Liver (tissue), 9 donors: ENCODE data around the gene KRT83. TPM values are rescaled to one million over a fixed set of nuclear protein-coding genes. Genes with fewer than 3 reads are reported as not detected.

Experiments used
- DNase-seq: peaks from one replicate; pipeline ENCODE4 v3.0.0-alpha.2; 2017; ENCODE audit warnings: low spot score
- H3K27ac ChIP-seq, 2 donors: one replicate each; pipeline ENCODE4 v1.7.0; 2013; ENCODE audit warnings: inconsistent platforms in 2 of 2, low read length in 2 of 2, control low read depth in 1 of 2, low read depth in 1 of 2, mild to moderate bottlenecking in 1 of 2
- H3K27me3 ChIP-seq, 4 donors: one replicate each; pipeline versions ENCODE4 v1.6.1 to v1.7.0; 2013; ENCODE audit warnings: low read length in 3 of 4, inconsistent platforms in 1 of 4, mild to moderate bottlenecking in 1 of 4, moderate library complexity in 1 of 4; ENCODE audit not compliant: control insufficient read depth in 4 of 4, insufficient read depth in 4 of 4
- H3K36me3 ChIP-seq, 4 donors: one replicate each; pipeline versions ENCODE4 v1.6.1 to v1.7.0; 2013; ENCODE audit warnings: low read length in 3 of 4, mild to moderate bottlenecking in 3 of 4, low read depth in 1 of 4, moderate library complexity in 1 of 4; ENCODE audit not compliant: control insufficient read depth in 4 of 4, insufficient read depth in 3 of 4
- H3K4me1 ChIP-seq, 4 donors: one replicate each; pipeline versions ENCODE4 v1.6.1 to v1.7.0; 2013; ENCODE audit warnings: low read length in 3 of 4, mild to moderate bottlenecking in 3 of 4, moderate library complexity in 1 of 4; ENCODE audit not compliant: control insufficient read depth in 4 of 4, insufficient read depth in 4 of 4
- H3K4me3 ChIP-seq, 3 donors: one replicate each; pipeline versions ENCODE4 v1.6.1 to v1.7.0; 2013; ENCODE audit warnings: low read length in 3 of 3, control low read depth in 1 of 3, low read depth in 1 of 3, mild to moderate bottlenecking in 1 of 3
- H3K9ac ChIP-seq, 2 donors: one replicate each; pipeline ENCODE4 v1.7.0; 2013; ENCODE audit warnings: low read length in 2 of 2, mild to moderate bottlenecking in 2 of 2, moderate library complexity in 2 of 2, control low read depth in 1 of 2, low read depth in 1 of 2
- H3K9me3 ChIP-seq, 4 donors: one replicate each; pipeline versions ENCODE4 v1.6.1 to v1.7.0; 2013; ENCODE audit warnings: low read length in 3 of 4; ENCODE audit not compliant: control insufficient read depth in 4 of 4
- ATF3 ChIP-seq: IDR thresholded peaks from 2 replicates; pipeline ENCODE4 v1.6.1; 2016; ENCODE audit warnings: antibody characterized with exemption
- EGR1 ChIP-seq, 2 donors: IDR thresholded peaks; 2 replicates each; pipeline ENCODE4 v1.6.1; 2016 to 2018; ENCODE audit warnings: antibody characterized with exemption in 2 of 2, low read depth in 2 of 2
- FOXA1 ChIP-seq: IDR thresholded peaks from 2 replicates; pipeline ENCODE4 v1.6.1; 2016; ENCODE audit warnings: antibody characterized with exemption
- FOXA2 ChIP-seq: IDR thresholded peaks from 2 replicates; pipeline ENCODE4 v1.6.1; 2016; ENCODE audit warnings: antibody characterized with exemption
- GABPA ChIP-seq, 2 donors: IDR thresholded peaks in 1 of 2; conservative IDR thresholded peaks in 1 of 2; 2 replicates each; pipeline ENCODE4 v1.6.1; 2016; ENCODE audit warnings: antibody characterized with exemption in 2 of 2, mild to moderate bottlenecking in 1 of 2, moderate library complexity in 1 of 2
- HNF4G ChIP-seq: IDR thresholded peaks from 2 replicates; pipeline ENCODE4 v1.6.1; 2016; ENCODE audit warnings: antibody characterized with exemption
- NR2F2 ChIP-seq: IDR thresholded peaks from 2 replicates; pipeline ENCODE4 v1.6.1; 2016; ENCODE audit warnings: antibody characterized with exemption
- RAD21 ChIP-seq, 2 donors: IDR thresholded peaks; 2 replicates each; pipeline ENCODE4 v1.6.1; 2016; ENCODE audit warnings: antibody characterized with exemption in 2 of 2, mild to moderate bottlenecking in 2 of 2
- REST ChIP-seq: IDR thresholded peaks from 2 replicates; pipeline ENCODE4 v1.6.1; 2016; ENCODE audit warnings: antibody characterized with exemption, mild to moderate bottlenecking
- RXRA ChIP-seq, 2 donors: IDR thresholded peaks; 2 replicates each; pipeline ENCODE4 v1.6.1; 2017 to 2018; ENCODE audit warnings: antibody characterized with exemption in 2 of 2, mild to moderate bottlenecking in 1 of 2
- SP1 ChIP-seq: IDR thresholded peaks from 2 replicates; pipeline ENCODE4 v1.6.1; 2018; ENCODE audit warnings: antibody characterized with exemption, mild to moderate bottlenecking
- TAF1 ChIP-seq: conservative IDR thresholded peaks from 2 replicates; pipeline ENCODE4 v1.6.1; 2016; ENCODE audit warnings: antibody characterized with exemption, mild to moderate bottlenecking
- YY1 ChIP-seq: IDR thresholded peaks from 2 replicates; pipeline ENCODE4 v1.6.1; 2016; ENCODE audit warnings: antibody characterized with exemption, mild to moderate bottlenecking
- ZBTB33 ChIP-seq: IDR thresholded peaks from 2 replicates; pipeline ENCODE4 v1.6.1; 2016; ENCODE audit warnings: antibody characterized with exemption
- WGBS: extraction: QIAGEN DNeasy Blood & Tissue Kit; methylation state at CpG from one replicate; pipeline ENCODE4 v1.1.7; 2013; 5-methylcytosine and 5-hydroxymethylcytosine counted together
- polyA plus RNA-seq, 2 donors: library from polyadenylated mRNA; stranded (reverse) in 1 of 2; unstranded in 1 of 2; fragments of 200-250 nt in 1 of 2; fragments of >200 nt in 1 of 2; fragmentation: Nextera tagmentation in 1 of 2; extraction: Ambion mirVana in 1 of 2; gene quantifications; one replicate each; pipeline versions ENCODE4 v1.2.1 to v1.2.3, GENCODE V29; 2013 to 2015
- total RNA-seq, 2 donors: library from RNA; depleted of rRNA; stranded (reverse); fragments of >200 nt; gene quantifications; one replicate each; pipeline ENCODE4 v1.2.3, GENCODE V29; 2014
- TF ChIP-seq, protein P1 (sequence below): fragments of 150-350 bp; IDR thresholded peaks from 2 replicates; pipeline ENCODE4 v1.5.1; 2017; ENCODE audit warnings: improper control_type of control experiment, low read depth, low read length; ENCODE audit not compliant: missing input control
- donor health status: healthy.
- donor health status: healthy.
- donor health status: healthy.
- donor health status: healthy.
- donor health status: healthy.

KRT83 gene
- total and polyA plus RNA-seq, 4 donors: not detected

DNA sequence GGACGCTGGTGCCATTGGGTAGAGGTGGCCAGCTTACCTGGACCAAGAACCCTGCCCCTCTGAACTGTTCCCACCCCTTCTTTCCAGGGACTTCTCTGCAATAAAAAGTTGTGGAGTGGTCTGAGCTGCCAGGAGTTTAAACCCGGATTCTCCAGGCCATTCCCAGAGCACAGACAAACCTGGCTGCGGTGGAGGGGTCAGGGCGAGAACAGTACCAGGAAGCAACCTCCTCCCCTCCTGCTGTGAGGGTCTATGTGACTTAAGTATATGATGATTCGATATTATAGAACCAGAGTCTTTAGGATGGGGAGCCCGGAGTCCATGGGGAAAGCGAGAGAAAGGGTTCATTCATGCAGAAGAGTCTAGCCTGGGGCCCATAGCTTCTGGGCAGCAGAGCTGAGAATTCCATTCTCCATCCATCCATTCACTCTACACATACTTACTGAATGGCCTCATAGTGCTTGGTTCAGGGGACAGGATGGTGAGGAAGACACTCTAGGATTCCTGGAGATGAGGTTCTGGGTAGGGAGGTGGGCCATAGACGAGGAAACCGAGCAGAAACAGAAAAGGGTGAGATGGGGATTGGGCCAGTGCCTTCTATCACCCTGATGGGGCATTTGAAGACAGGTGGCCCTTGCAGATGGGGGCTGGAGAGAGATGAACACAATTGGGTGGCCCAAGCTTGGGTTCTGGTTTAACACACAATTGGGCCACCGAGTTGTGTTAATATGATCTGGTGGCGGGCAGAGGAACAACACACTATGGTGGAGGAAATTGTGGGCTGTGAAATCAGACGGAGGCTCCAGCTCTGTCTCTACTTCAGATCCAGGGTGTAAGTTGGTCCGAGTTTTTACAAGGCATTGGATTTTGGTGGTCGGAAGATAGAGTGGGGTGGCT, 41.5 kb downstream of the KRT83 start:
- H3K4me1 ChIP-seq: peaks cover 0 to 2% (median 0%) of the 10 kb centered on the region in 4 donors
- no peak overlapping the region for H3K4me3 ChIP-seq
- no peak for DNase-seq
- H3K27ac ChIP-seq: no peak overlapping the region
- no peaks in the 10 kb centered on the region for H3K36me3 ChIP-seq
- 84% methylated on average over 14 of the region's 14 CpGs for WGBS
- no peak for TF ChIP-seq ATF3
- TF ChIP-seq RXRA (IDR thresholded peaks at IDR 0.05): no peak
- no peak for TF ChIP-seq TAF1
- TF ChIP-seq SP1: no peak
- no peak for TF ChIP-seq RAD21 (IDR thresholded peaks at IDR 0.05)
- TF ChIP-seq ZBTB33: no peak
- no peak for TF ChIP-seq GABPA (IDR thresholded peaks at IDR 0.05 in 1 of 2, conservative IDR thresholded peaks at IDR 0.05 in 1 of 2)
- TF ChIP-seq NR2F2: no peak
- TF ChIP-seq REST: no peak
- TF ChIP-seq FOXA2: no peak
- TF ChIP-seq HNF4G: no peak
- no peak for TF ChIP-seq YY1
- TF ChIP-seq EGR1 (IDR thresholded peaks at IDR 0.05; ENCODE audit: low read depth in 2 of 2): no peak
- TF ChIP-seq, protein P1, sequence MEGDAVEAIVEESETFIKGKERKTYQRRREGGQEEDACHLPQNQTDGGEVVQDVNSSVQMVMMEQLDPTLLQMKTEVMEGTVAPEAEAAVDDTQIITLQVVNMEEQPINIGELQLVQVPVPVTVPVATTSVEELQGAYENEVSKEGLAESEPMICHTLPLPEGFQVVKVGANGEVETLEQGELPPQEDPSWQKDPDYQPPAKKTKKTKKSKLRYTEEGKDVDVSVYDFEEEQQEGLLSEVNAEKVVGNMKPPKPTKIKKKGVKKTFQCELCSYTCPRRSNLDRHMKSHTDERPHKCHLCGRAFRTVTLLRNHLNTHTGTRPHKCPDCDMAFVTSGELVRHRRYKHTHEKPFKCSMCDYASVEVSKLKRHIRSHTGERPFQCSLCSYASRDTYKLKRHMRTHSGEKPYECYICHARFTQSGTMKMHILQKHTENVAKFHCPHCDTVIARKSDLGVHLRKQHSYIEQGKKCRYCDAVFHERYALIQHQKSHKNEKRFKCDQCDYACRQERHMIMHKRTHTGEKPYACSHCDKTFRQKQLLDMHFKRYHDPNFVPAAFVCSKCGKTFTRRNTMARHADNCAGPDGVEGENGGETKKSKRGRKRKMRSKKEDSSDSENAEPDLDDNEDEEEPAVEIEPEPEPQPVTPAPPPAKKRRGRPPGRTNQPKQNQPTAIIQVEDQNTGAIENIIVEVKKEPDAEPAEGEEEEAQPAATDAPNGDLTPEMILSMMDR: no peak
- TF ChIP-seq FOXA1: no peak
- peaks cover 0 to 2% (median 0%) of the 10 kb centered on the region in 4 donors for H3K27me3 ChIP-seq
- no peaks in the 10 kb centered on the region for H3K9me3 ChIP-seq
- H3K9ac ChIP-seq: no peak overlapping the region
